GM12874 (cell line): Measurements from ENCODE around the gene ARHGAP28.

Source experiments
- TF ChIP-seq, protein P1 (sequence below): IDR thresholded peaks from 2 replicates; pipeline ENCODE4 v1.5.1; 2011; ENCODE audit warnings: low read depth, mild to moderate bottlenecking, control low read depth, low read length, moderate library complexity; ENCODE audit not compliant: insufficient read depth

Gene ARHGAP28

DNA sequence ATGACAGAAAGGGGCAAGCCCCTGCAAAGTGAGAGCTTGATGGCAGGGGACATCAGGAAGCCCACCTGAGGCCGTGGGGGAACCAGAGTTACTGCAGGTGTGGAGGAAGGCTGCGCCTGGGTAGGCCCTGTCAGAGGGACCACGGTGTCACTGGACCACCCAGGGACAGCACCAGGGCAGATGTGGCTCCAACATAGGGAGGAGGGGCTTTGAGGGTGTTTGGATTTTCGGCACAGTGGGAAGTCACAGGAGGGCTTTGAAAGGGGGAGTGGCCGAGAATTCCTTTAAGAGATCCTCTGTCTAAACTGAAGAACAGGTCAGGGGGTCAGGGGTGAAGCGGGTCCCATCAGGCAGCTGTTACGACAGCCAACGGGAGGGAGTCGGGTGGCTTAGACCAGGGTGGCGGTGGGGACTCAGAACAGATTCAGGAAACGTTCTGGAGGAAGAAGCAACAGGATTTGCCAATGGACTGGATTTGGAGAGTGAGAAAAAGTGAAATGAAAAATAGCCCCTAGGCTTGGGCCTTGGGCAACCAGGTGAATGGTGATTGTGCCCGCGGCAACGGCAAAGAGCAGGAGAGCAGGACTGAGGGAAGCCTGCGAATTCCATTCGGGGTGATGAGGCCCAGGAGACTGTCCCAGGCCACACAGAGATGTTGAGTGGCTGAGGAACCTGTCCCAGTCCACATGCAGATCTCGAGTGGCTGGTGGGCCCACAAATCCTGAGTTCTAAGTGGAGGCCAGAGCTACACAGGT, 222.0 kb downstream of the ARHGAP28 start:
- TF ChIP-seq, protein P1, sequence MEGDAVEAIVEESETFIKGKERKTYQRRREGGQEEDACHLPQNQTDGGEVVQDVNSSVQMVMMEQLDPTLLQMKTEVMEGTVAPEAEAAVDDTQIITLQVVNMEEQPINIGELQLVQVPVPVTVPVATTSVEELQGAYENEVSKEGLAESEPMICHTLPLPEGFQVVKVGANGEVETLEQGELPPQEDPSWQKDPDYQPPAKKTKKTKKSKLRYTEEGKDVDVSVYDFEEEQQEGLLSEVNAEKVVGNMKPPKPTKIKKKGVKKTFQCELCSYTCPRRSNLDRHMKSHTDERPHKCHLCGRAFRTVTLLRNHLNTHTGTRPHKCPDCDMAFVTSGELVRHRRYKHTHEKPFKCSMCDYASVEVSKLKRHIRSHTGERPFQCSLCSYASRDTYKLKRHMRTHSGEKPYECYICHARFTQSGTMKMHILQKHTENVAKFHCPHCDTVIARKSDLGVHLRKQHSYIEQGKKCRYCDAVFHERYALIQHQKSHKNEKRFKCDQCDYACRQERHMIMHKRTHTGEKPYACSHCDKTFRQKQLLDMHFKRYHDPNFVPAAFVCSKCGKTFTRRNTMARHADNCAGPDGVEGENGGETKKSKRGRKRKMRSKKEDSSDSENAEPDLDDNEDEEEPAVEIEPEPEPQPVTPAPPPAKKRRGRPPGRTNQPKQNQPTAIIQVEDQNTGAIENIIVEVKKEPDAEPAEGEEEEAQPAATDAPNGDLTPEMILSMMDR = no peak

DNA sequence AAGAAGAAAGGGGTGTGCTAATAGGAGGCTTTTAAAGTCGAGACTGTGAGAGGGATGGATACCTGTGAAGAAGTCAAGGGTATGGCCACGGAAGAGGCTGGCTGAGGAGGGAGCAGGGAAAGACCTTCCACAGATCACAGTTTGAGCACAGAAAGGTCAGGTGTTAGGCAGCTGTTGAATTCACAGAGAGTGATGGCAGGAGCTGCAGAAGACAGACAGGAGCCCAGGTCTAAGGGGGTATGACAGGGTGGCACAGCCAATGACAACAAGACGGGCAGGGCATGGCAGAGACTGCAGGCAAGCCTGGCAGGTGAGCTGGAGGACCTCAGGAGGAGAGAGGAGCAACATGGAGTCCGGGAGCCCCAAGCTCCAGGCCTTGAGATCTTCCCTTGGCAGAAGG, 225.0 kb downstream of the ARHGAP28 start:
- TF ChIP-seq, protein P1 = no peak

DNA sequence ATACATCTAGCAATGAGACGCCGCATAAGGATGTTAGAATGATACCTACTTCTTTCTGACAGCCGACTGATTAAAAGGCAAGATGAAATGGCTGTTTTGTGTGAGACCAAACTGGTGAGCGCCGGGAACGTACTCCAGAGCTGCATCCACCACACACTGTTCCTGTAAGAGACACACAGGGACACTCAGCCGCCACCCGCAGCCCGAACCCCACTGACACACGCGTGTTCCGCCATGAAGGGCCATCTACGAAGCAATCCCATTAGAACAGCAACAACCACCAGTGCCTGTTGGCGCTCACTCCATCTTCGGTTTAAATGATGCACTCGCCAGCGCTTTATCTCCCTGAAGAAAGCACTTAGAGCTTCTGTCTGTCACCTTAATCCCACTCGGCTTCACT, 225.8 kb downstream of the ARHGAP28 start:
- TF ChIP-seq, protein P1 = no peak

DNA sequence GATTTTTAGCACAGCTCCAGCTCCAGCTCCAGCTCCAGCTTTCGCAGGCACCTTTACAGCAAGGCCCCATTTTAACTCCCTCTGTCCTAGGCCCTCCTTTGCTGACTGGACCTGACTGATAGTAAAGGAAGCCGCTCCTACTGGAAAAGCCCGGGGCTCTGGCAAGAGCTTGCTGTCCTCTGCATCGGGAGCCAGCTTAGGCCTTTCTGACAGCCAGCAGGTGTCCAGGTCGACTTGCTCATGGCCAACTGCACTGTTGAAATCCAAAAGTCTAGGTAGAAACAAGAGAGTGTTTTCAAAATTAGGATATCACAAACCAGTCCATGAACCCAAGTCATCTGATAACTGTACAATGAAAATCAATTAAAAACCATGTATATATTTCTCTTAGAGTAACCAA, 227.0 kb downstream of the ARHGAP28 start:
- TF ChIP-seq, protein P1 = no peak

DNA sequence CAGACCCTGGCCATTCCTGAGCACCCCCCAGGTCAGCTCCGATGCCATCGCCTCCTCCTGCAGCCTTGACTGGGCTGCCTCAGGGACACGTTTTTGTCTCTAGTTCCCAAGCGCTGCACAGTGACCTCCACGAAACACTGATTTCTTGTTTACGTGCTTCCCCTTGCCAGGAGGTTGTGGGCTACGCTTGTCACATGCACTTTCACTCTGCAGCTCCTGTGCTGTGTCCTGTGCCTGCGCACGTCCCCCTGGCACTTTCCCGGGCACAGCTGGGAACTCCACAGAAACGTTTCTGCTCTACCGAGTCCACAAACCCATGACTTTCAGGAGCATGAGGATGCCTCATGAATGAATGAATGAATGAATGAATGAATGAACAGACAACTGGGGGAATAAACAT, 227.5 kb downstream of the ARHGAP28 start:
- TF ChIP-seq, protein P1 = no peak

DNA sequence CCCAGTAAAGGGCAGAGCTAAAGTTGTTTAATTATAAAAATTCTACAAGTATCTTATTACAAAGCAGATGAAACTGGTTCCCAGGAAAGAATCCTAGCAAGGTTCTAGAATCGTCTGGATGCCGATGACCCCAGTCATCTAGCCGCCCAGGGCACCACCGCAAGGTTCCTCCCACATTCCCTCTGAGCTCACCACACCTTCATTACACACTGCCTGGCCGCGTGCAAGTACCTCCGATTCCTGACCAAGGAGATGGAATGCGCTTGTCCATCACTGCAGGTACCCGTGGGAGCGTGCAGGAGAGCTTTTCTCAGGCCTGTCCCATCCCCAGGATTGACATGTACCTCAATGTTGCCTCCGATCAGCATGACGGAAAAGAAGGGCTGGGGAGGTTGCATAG, 229.6 kb downstream of the ARHGAP28 start:
- TF ChIP-seq, protein P1 = no peak

DNA sequence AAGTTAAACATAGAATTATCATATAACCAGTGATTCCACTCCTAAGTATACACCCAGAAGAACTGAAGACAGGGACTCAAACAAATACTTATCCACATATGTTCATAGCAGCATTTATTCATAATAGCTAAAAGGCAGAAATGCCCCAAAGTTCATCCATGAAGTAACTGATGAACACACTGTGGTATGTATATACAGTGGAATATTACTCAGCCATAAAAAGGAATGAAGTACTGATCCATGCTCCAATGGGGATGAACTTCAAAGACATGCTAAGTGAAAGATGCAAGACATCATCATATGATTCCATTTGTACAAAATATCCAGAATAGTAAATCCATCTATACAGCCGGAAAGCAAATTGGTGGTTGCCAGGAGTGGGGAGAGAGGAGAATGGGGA, 230.6 kb downstream of the ARHGAP28 start:
- TF ChIP-seq, protein P1 = no peak
